ENCODE results near the gene CDK5R2.
A peak's percentile ranks its signal among the peaks of the same experiment; 100 is the strongest.

Gene CDK5R2

GRCh38 chr2:218986148-218986761 is 26.8 kb downstream of the CDK5R2 start:
- Histone ChIP-seq H3K9ac (ENCODE audit: low read depth in 1 of 2, low read length in 2 of 2) (no peak overlapping the region), H3K36me3 (ENCODE audit: control insufficient read depth in 1 of 2, insufficient read depth in 2 of 2, low read length in 2 of 2) (no peaks in the 10 kb centered on the region), H3K4me1 (ENCODE audit: control insufficient read depth in 1 of 2, insufficient read depth in 2 of 2, low read length in 2 of 2) (peaks cover 4 to 17% of the 10 kb centered on the region in 2 donors), H3K4me3 (ENCODE audit: low read depth in 1 of 2, low read length in 2 of 2) (no peak overlapping the region), H3K9me3 (ENCODE audit: control insufficient read depth in 1 of 2, low read length in 2 of 2) (no peaks in the 10 kb centered on the region), H3K27me3 (ENCODE audit: control insufficient read depth in 1 of 2, insufficient read depth in 2 of 2, low read length in 2 of 2) (peaks cover 82 to 92% of the 10 kb centered on the region in 2 donors), H3K27ac (ENCODE audit: low read depth, low read length) (no peak overlapping the region)

GRCh38 chr2:218988164-218988563 is 28.7 kb downstream of the CDK5R2 start:
- Histone ChIP-seq H3K4me3 (ENCODE audit: low read depth in 1 of 2, low read length in 2 of 2) (no peak overlapping the region), H3K4me1 (ENCODE audit: control insufficient read depth in 1 of 2, insufficient read depth in 2 of 2, low read length in 2 of 2) (peaks cover 0 to 9% of the 10 kb centered on the region in 2 donors), H3K27ac (ENCODE audit: low read depth, low read length) (no peak overlapping the region), H3K36me3 (ENCODE audit: control insufficient read depth in 1 of 2, insufficient read depth in 2 of 2, low read length in 2 of 2) (no peaks in the 10 kb centered on the region), H3K27me3 (ENCODE audit: control insufficient read depth in 1 of 2, insufficient read depth in 2 of 2, low read length in 2 of 2) (peaks cover 83 to 94% of the 10 kb centered on the region in 2 donors), H3K9me3 (ENCODE audit: control insufficient read depth in 1 of 2, low read length in 2 of 2) (no peaks in the 10 kb centered on the region), H3K9ac (ENCODE audit: low read depth in 1 of 2, low read length in 2 of 2) (no peak overlapping the region)

- Histone ChIP-seq H3K4me3 (ENCODE audit: low read depth in 1 of 2, low read length in 2 of 2) (no peak overlapping the region), H3K36me3 (ENCODE audit: control insufficient read depth in 1 of 2, insufficient read depth in 2 of 2, low read length in 2 of 2) (no peaks in the 10 kb centered on the region), H3K9ac (ENCODE audit: low read depth in 1 of 2, low read length in 2 of 2) (no peak overlapping the region), H3K9me3 (ENCODE audit: control insufficient read depth in 1 of 2, low read length in 2 of 2) (no peaks in the 10 kb centered on the region), H3K27me3 (ENCODE audit: control insufficient read depth in 1 of 2, insufficient read depth in 2 of 2, low read length in 2 of 2) (peaks cover 82 to 94% of the 10 kb centered on the region in 2 donors), H3K27ac (ENCODE audit: low read depth, low read length) (no peak overlapping the region), H3K4me1 (ENCODE audit: control insufficient read depth in 1 of 2, insufficient read depth in 2 of 2, low read length in 2 of 2) (peaks cover 0 to 14% of the 10 kb centered on the region in 2 donors)
Observed at GRCh38 chr2:218988650-218989049, 29.2 kb downstream of the CDK5R2 start.

- H3K36me3 ChIP-seq (ENCODE audit: control insufficient read depth in 1 of 2, insufficient read depth in 2 of 2, low read length in 2 of 2): no peaks in the 10 kb centered on the region
- no peak overlapping the region for H3K27ac ChIP-seq (ENCODE audit: low read depth, low read length)
- H3K4me1 ChIP-seq (ENCODE audit: control insufficient read depth in 1 of 2, insufficient read depth in 2 of 2, low read length in 2 of 2): peaks cover 0 to 10% of the 10 kb centered on the region in 2 donors
- H3K9me3 ChIP-seq (ENCODE audit: control insufficient read depth in 1 of 2, low read length in 2 of 2): no peaks in the 10 kb centered on the region
- no peak overlapping the region for H3K9ac ChIP-seq (ENCODE audit: low read depth in 1 of 2, low read length in 2 of 2)
- peaks cover 83 to 91% of the 10 kb centered on the region in 2 donors for H3K27me3 ChIP-seq (ENCODE audit: control insufficient read depth in 1 of 2, insufficient read depth in 2 of 2, low read length in 2 of 2)
- H3K4me3 ChIP-seq (ENCODE audit: low read depth in 1 of 2, low read length in 2 of 2): no peak overlapping the region
Observed at GRCh38 chr2:218990052-218990451, 30.6 kb downstream of the CDK5R2 start.

GRCh38 chr2:218990612-218991011 is 31.1 kb downstream of the CDK5R2 start:
- no peak overlapping the region for H3K27ac ChIP-seq (ENCODE audit: low read depth, low read length)
- H3K27me3 ChIP-seq (ENCODE audit: control insufficient read depth in 1 of 2, insufficient read depth in 2 of 2, low read length in 2 of 2): peaks cover 85 to 92% of the 10 kb centered on the region in 2 donors

GRCh38 chr2:218991674-218992168 is 32.3 kb downstream of the CDK5R2 start:
- peaks cover 0 to 20% of the 10 kb centered on the region in 2 donors for H3K4me1 ChIP-seq (ENCODE audit: control insufficient read depth in 1 of 2, insufficient read depth in 2 of 2, low read length in 2 of 2)
- peaks cover 78 to 91% of the 10 kb centered on the region in 2 donors for H3K27me3 ChIP-seq (ENCODE audit: control insufficient read depth in 1 of 2, insufficient read depth in 2 of 2, low read length in 2 of 2)
- H3K4me3 ChIP-seq (ENCODE audit: low read depth in 1 of 2, low read length in 2 of 2): no peak overlapping the region
- no peaks in the 10 kb centered on the region for H3K36me3 ChIP-seq (ENCODE audit: control insufficient read depth in 1 of 2, insufficient read depth in 2 of 2, low read length in 2 of 2)
- no peaks in the 10 kb centered on the region for H3K9me3 ChIP-seq (ENCODE audit: control insufficient read depth in 1 of 2, low read length in 2 of 2)
- H3K9ac ChIP-seq (ENCODE audit: low read depth in 1 of 2, low read length in 2 of 2): no peak overlapping the region
- H3K27ac ChIP-seq (ENCODE audit: low read depth, low read length): no peak overlapping the region

More at GRCh38 chr2:218990612-218991011, 31.1 kb downstream of the CDK5R2 start:
- peaks cover 0 to 10% of the 10 kb centered on the region in 2 donors for H3K4me1 ChIP-seq (ENCODE audit: control insufficient read depth in 1 of 2, insufficient read depth in 2 of 2, low read length in 2 of 2)
- H3K36me3 ChIP-seq (ENCODE audit: control insufficient read depth in 1 of 2, insufficient read depth in 2 of 2, low read length in 2 of 2): no peaks in the 10 kb centered on the region
- no peak overlapping the region for H3K9ac ChIP-seq (ENCODE audit: low read depth in 1 of 2, low read length in 2 of 2)
- H3K4me3 ChIP-seq (ENCODE audit: low read depth in 1 of 2, low read length in 2 of 2): no peak overlapping the region
- H3K9me3 ChIP-seq (ENCODE audit: control insufficient read depth in 1 of 2, low read length in 2 of 2): no peaks in the 10 kb centered on the region

- H3K27ac ChIP-seq (ENCODE audit: low read depth, low read length): no peak overlapping the region
- no peak overlapping the region for H3K4me3 ChIP-seq (ENCODE audit: low read depth in 1 of 2, low read length in 2 of 2)
- no peaks in the 10 kb centered on the region for H3K9me3 ChIP-seq (ENCODE audit: control insufficient read depth in 1 of 2, low read length in 2 of 2)
- H3K27me3 ChIP-seq (ENCODE audit: control insufficient read depth in 1 of 2, insufficient read depth in 2 of 2, low read length in 2 of 2): peaks cover 73 to 86% of the 10 kb centered on the region in 2 donors
- H3K9ac ChIP-seq (ENCODE audit: low read depth in 1 of 2, low read length in 2 of 2): no peak overlapping the region
- H3K4me1 ChIP-seq (ENCODE audit: control insufficient read depth in 1 of 2, insufficient read depth in 2 of 2, low read length in 2 of 2): peaks cover 0 to 20% of the 10 kb centered on the region in 2 donors
- no peaks in the 10 kb centered on the region for H3K36me3 ChIP-seq (ENCODE audit: control insufficient read depth in 1 of 2, insufficient read depth in 2 of 2, low read length in 2 of 2)
Observed at GRCh38 chr2:218992196-218992595, 32.7 kb downstream of the CDK5R2 start.

- Histone ChIP-seq H3K9ac (ENCODE audit: low read depth in 1 of 2, low read length in 2 of 2) (no peak overlapping the region), H3K27me3 (ENCODE audit: control insufficient read depth in 1 of 2, insufficient read depth in 2 of 2, low read length in 2 of 2) (peaks cover 71 to 81% of the 10 kb centered on the region in 2 donors), H3K36me3 (ENCODE audit: control insufficient read depth in 1 of 2, insufficient read depth in 2 of 2, low read length in 2 of 2) (no peaks in the 10 kb centered on the region), H3K27ac (ENCODE audit: low read depth, low read length) (no peak overlapping the region), H3K9me3 (ENCODE audit: control insufficient read depth in 1 of 2, low read length in 2 of 2) (no peaks in the 10 kb centered on the region), H3K4me3 (ENCODE audit: low read depth in 1 of 2, low read length in 2 of 2) (peak overlapping the region; percentile 49 to 59), H3K4me1 (ENCODE audit: control insufficient read depth in 1 of 2, insufficient read depth in 2 of 2, low read length in 2 of 2) (peaks cover 0 to 20% of the 10 kb centered on the region in 2 donors)
Observed at GRCh38 chr2:218992703-218993344, 33.4 kb downstream of the CDK5R2 start.

- H3K4me1 ChIP-seq (ENCODE audit: control insufficient read depth in 1 of 2, insufficient read depth in 2 of 2, low read length in 2 of 2): peaks cover 0 to 20% of the 10 kb centered on the region in 2 donors
- peaks cover 66 to 74% of the 10 kb centered on the region in 2 donors for H3K27me3 ChIP-seq (ENCODE audit: control insufficient read depth in 1 of 2, insufficient read depth in 2 of 2, low read length in 2 of 2)
- no peaks in the 10 kb centered on the region for H3K9me3 ChIP-seq (ENCODE audit: control insufficient read depth in 1 of 2, low read length in 2 of 2)
- no peak within 1 kb of the TSS for H3K27ac ChIP-seq (ENCODE audit: low read depth, low read length)
- no peak within 1 kb of the TSS for H3K9ac ChIP-seq (ENCODE audit: low read depth in 1 of 2, low read length in 2 of 2)
- no peaks in the 10 kb centered on the region for H3K36me3 ChIP-seq (ENCODE audit: control insufficient read depth in 1 of 2, insufficient read depth in 2 of 2, low read length in 2 of 2)
- peak within 1 kb of the TSS; percentile 49 to 59 for H3K4me3 ChIP-seq (ENCODE audit: low read depth in 1 of 2, low read length in 2 of 2)
Observed at GRCh38 chr2:218993345-218994315, 34.2 kb downstream of the CDK5R2 start, which contains the start of gene CRYBA2. Gene CRYBA2 (minus strand): TSS chr2:218993422. CDS start chr2:218993176, 246 bp downstream.
